ENCODE data around the gene CDKN1A. TPM values are rescaled to one million over a fixed set of nuclear protein-coding genes. Genes with fewer than 3 reads are reported as not detected.

Gene CDKN1A
- total RNA-seq, 1 experiment from 2014 or later = 75.1 TPM

- TF ChIP-seq NFE2L1 (CRISPR knock-in tag; IDR thresholded peaks at IDR 0.05) = no peak
- TF ChIP-seq ZNF671 (CRISPR knock-in tag; IDR thresholded peaks at IDR 0.05) = no peak
- TF ChIP-seq, protein P1, sequence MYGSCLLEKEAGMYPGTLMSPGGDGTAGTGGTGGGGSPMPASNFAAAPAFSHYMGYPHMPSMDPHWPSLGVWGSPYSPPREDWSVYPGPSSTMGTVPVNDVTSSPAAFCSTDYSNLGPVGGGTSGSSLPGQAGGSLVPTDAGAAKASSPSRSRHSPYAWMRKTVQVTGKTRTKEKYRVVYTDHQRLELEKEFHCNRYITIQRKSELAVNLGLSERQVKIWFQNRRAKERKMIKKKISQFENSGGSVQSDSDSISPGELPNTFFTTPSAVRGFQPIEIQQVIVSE (CRISPR knock-in tag; IDR thresholded peaks at IDR 0.05; ENCODE audit: borderline replicate concordance) = no peak
Observed at GRCh38 chr6:36685926-36686667, 7.6 kb downstream of the CDKN1A start (continued).

- CTCF ChIA-PET = interaction anchor here (0.7 to 0.9 kb wide), 2 partner anchors 38 to 48 kb away, joined by 3 read pairs; no protein-coding TSS in a partner anchor
- TF ChIP-seq PRDM15 (CRISPR knock-in tag; IDR thresholded peaks at IDR 0.05) (no peak), RELA (CRISPR knock-in tag; IDR thresholded peaks at IDR 0.05; ENCODE audit: borderline replicate concordance) (no peak), ZNF281 (CRISPR knock-in tag; IDR thresholded peaks at IDR 0.05) (no peak), ZNF138 (CRISPR knock-in tag; conservative IDR thresholded peaks at IDR 0.05) (no peak), JAZF1 (CRISPR knock-in tag; IDR thresholded peaks at IDR 0.05) (no peak), NFYB (CRISPR knock-in tag; conservative IDR thresholded peaks at IDR 0.05; ENCODE audit: low read depth) (no peak), SMAD3 (CRISPR knock-in tag; IDR thresholded peaks at IDR 0.05; ENCODE audit: borderline replicate concordance) (no peak), ZNF263 (CRISPR knock-in tag; IDR thresholded peaks at IDR 0.05; ENCODE audit: low read depth) (no peak), CTCF (IDR thresholded peaks at IDR 0.05) (no peak)
- TF ChIP-seq, protein P2, sequence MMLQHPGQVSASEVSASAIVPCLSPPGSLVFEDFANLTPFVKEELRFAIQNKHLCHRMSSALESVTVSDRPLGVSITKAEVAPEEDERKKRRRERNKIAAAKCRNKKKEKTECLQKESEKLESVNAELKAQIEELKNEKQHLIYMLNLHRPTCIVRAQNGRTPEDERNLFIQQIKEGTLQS (CRISPR knock-in tag; conservative IDR thresholded peaks at IDR 0.05) = no peak
- TF ChIP-seq, protein P3, sequence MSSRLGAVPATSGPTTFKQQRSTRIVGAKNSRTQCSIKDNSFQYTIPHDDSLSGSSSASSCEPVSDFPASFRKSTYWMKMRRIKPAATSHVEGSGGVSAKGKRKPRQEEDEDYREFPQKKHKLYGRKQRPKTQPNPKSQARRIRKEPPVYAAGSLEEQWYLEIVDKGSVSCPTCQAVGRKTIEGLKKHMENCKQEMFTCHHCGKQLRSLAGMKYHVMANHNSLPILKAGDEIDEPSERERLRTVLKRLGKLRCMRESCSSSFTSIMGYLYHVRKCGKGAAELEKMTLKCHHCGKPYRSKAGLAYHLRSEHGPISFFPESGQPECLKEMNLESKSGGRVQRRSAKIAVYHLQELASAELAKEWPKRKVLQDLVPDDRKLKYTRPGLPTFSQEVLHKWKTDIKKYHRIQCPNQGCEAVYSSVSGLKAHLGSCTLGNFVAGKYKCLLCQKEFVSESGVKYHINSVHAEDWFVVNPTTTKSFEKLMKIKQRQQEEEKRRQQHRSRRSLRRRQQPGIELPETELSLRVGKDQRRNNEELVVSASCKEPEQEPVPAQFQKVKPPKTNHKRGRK (CRISPR knock-in tag; IDR thresholded peaks at IDR 0.05; ENCODE audit: borderline replicate concordance) = no peak
- Mint-ChIP-seq H3K4me3 (no peak overlapping the region), H3K36me3 (peaks cover 37% of the 10 kb centered on the region), H3K27me3 (ENCODE audit: low read depth) (no peaks in the 10 kb centered on the region), H3K27ac (no peak overlapping the region), H3K4me1 (peaks cover 14% of the 10 kb centered on the region), H3K9me3 (peaks cover 7% of the 10 kb centered on the region; the same call in 1 of the 2 replicates)
- POLR2A ChIA-PET = no interaction called here
- no peak for ATAC-seq
- no peak for DNase-seq (ENCODE audit: low spot score)
Observed at GRCh38 chr6:36686668-36687513, 8.4 kb downstream of the CDKN1A start.

Data from WTC11 (cell line).